GM21390 (cell line): ENCODE measurements around the gene SAMD5.

ENCODE experiments used
- ATAC-seq: cut with Tn5 transposase; IDR thresholded peaks from one replicate; pipeline ENCODE4 v1.9.1; 2021; ENCODE audit not compliant: unreplicated experiment

SAMD5 gene

GRCh38 chr6:147617366-147617765 lies 108.9 kb downstream of the SAMD5 start:
- ATAC-seq, result no peak

DNA sequence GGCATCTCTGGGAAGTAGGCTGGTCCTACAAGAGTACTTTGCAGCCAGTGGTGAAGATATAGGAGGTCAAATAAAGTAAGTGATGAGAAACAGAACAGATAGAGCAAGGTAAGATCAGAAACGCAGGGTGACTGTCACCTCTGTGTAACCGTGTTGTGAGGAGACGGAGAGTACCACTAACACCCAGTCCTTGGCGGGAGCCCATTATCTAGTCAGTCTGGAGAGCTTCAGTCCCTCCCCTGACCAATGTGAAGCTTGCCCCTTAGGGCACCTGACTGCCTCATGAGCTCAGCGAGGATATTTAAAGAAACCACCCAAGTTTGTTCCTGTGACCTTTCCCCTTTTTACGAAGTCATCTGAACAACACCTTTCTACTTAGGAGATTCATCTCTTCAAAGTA lies 110.0 kb downstream of the SAMD5 start:
- no peak for ATAC-seq

GRCh38 chr6:147618927-147619326 lies 110.4 kb downstream of the SAMD5 start:
- no peak for ATAC-seq
